HEK293 (cell line): Measurements from ENCODE around the gene KRT36.

Experiments used
- CTCF ChIA-PET: fragments of 350-600 bp; formaldehyde crosslinking; extraction: SDS; loops from one replicate; lab custom pipeline; 2021; ENCODE audit warnings: antibody characterized with exemption; lab: Yijun Ruan, JAX
- POLR2A ChIA-PET: fragments of 300-600 bp; formaldehyde crosslinking; extraction: SDS; loops from one replicate; lab custom pipeline; 2020; ENCODE audit warnings: antibody characterized with exemption, inconsistent platforms; lab: Yijun Ruan, JAX
- H3K27ac ChIP-seq: fragments of 200-500 bp; sonication (Bioruptor generic); 2 replicates; pipeline ENCODE4 v1.5.1; 2014; ENCODE audit warnings: low read depth, low read length, control low read depth, inconsistent platforms; ENCODE audit errors: extremely low read depth
- H3K36me3 ChIP-seq, 2 experiments: fragments of 200-500 bp in 1 of 2; sonication (Bioruptor generic) in 1 of 2; 1 replicate in 1 of 2; 2 replicates in 1 of 2; pipeline ENCODE4 v1.5.1; 2014 to 2017; ENCODE audit warnings: inconsistent platforms in 2 of 2, low read length in 2 of 2; ENCODE audit not compliant: control insufficient read depth in 2 of 2, insufficient read depth in 1 of 2
- H3K4me1 ChIP-seq: fragments of 200-500 bp; sonication (Bioruptor generic); 2 replicates; pipeline ENCODE4 v1.5.1; 2014; ENCODE audit warnings: mild to moderate bottlenecking, low read length, inconsistent platforms; ENCODE audit not compliant: control insufficient read depth, insufficient read depth
- H3K4me3 ChIP-seq: 2 replicates; pipeline ENCODE4 v1.5.1; 2011; ENCODE audit warnings: low read depth, mild to moderate bottlenecking, control low read depth, low read length, moderate library complexity
- H3K9me3 ChIP-seq: fragments of 200-500 bp; sonication (Bioruptor generic); 2 replicates; pipeline ENCODE4 v1.5.1; 2014; ENCODE audit warnings: low read depth, low read length, inconsistent platforms; ENCODE audit not compliant: control insufficient read depth, insufficient read depth
- BCL11A ChIP-seq: fragments of 450-650 bp; formaldehyde crosslinking; IDR thresholded peaks from 2 replicates; pipeline ENCODE4 v1.5.1; 2016; ENCODE audit warnings: low read depth, missing biosample characterization, missing genetic modification characterization
- EGR2 ChIP-seq: fragments of 450-650 bp; formaldehyde crosslinking; IDR thresholded peaks from 2 replicates; pipeline ENCODE4 v1.5.1; 2016; ENCODE audit warnings: low read depth, missing biosample characterization, missing genetic modification characterization
- KLF17 ChIP-seq: fragments of 450-650 bp; formaldehyde crosslinking; IDR thresholded peaks from 2 replicates; pipeline ENCODE4 v1.5.1; 2016; ENCODE audit warnings: missing biosample characterization, missing genetic modification characterization
- KLF7 ChIP-seq: fragments of 450-650 bp; formaldehyde crosslinking; IDR thresholded peaks from 2 replicates; pipeline ENCODE4 v1.5.1; 2016; ENCODE audit warnings: missing biosample characterization, missing genetic modification characterization, borderline replicate concordance
- KLF8 ChIP-seq: fragments of 450-650 bp; formaldehyde crosslinking; IDR thresholded peaks from 2 replicates; pipeline ENCODE4 v1.5.1; 2016; ENCODE audit warnings: missing biosample characterization, missing genetic modification characterization
- KLF9 ChIP-seq: fragments of 450-650 bp; formaldehyde crosslinking; IDR thresholded peaks from 2 replicates; pipeline ENCODE4 v1.5.1; 2016; ENCODE audit warnings: missing biosample characterization, missing genetic modification characterization, low read depth
- PRDM10 ChIP-seq: fragments of 450-650 bp; formaldehyde crosslinking; IDR thresholded peaks from 2 replicates; pipeline ENCODE4 v1.5.1; 2016; ENCODE audit warnings: missing biosample characterization, missing genetic modification characterization
- SCRT1 ChIP-seq: fragments of 450-650 bp; formaldehyde crosslinking; IDR thresholded peaks from 2 replicates; pipeline ENCODE4 v1.5.1; 2016; ENCODE audit warnings: missing biosample characterization, missing genetic modification characterization, borderline replicate concordance
- SP2 ChIP-seq: fragments of 450-650 bp; formaldehyde crosslinking; IDR thresholded peaks from 2 replicates; pipeline ENCODE4 v1.5.1; 2016; ENCODE audit warnings: missing biosample characterization, missing genetic modification characterization
- SP7 ChIP-seq: fragments of 450-650 bp; formaldehyde crosslinking; IDR thresholded peaks from 2 replicates; pipeline ENCODE4 v1.5.1; 2016; ENCODE audit warnings: missing biosample characterization, missing genetic modification characterization
- ZBTB20 ChIP-seq: fragments of 450-650 bp; formaldehyde crosslinking; IDR thresholded peaks from 2 replicates; pipeline ENCODE4 v1.5.1; 2016; ENCODE audit warnings: missing biosample characterization, missing genetic modification characterization
- ZBTB7A ChIP-seq: fragments of 450-650 bp; formaldehyde crosslinking; IDR thresholded peaks from 2 replicates; pipeline ENCODE4 v1.5.1; 2016; ENCODE audit warnings: low read depth, missing biosample characterization, missing genetic modification characterization
- ZFP41 ChIP-seq: fragments of 450-650 bp; formaldehyde crosslinking; IDR thresholded peaks from 2 replicates; pipeline ENCODE4 v1.5.1; 2016; ENCODE audit warnings: missing biosample characterization, missing genetic modification characterization, borderline replicate concordance
- ZNF132 ChIP-seq: fragments of 450-650 bp; formaldehyde crosslinking; IDR thresholded peaks from 2 replicates; pipeline ENCODE4 v1.5.1; 2017; ENCODE audit warnings: missing biosample characterization, missing genetic modification characterization, borderline replicate concordance
- ZNF24 ChIP-seq: fragments of 450-650 bp; formaldehyde crosslinking; IDR thresholded peaks from 2 replicates; pipeline ENCODE4 v1.5.1; 2016; ENCODE audit warnings: missing biosample characterization, missing genetic modification characterization
- ZNF335 ChIP-seq: fragments of 450-650 bp; formaldehyde crosslinking; conservative IDR thresholded peaks from 2 replicates; pipeline ENCODE4 v1.5.1; 2016; ENCODE audit warnings: missing biosample characterization, missing genetic modification characterization
- ZNF341 ChIP-seq: fragments of 450-650 bp; formaldehyde crosslinking; IDR thresholded peaks from 2 replicates; pipeline ENCODE4; 2016; ENCODE audit warnings: low read depth, missing biosample characterization, missing genetic modification characterization
- ZNF394 ChIP-seq: fragments of 450-650 bp; formaldehyde crosslinking; IDR thresholded peaks from 2 replicates; pipeline ENCODE4 v1.5.1; 2016; ENCODE audit warnings: missing biosample characterization, missing genetic modification characterization, mild to moderate bottlenecking, moderate library complexity, borderline replicate concordance
- ZNF544 ChIP-seq: fragments of 450-650 bp; formaldehyde crosslinking; IDR thresholded peaks from 2 replicates; pipeline ENCODE4 v1.5.0; 2017; ENCODE audit warnings: missing biosample characterization, missing genetic modification characterization
- ZNF561 ChIP-seq: fragments of 450-650 bp; IDR thresholded peaks from 2 replicates; pipeline ENCODE4 v1.5.1; 2018; ENCODE audit warnings: missing biosample characterization, missing genetic modification characterization, borderline replicate concordance
- ZNF571 ChIP-seq: fragments of 450-650 bp; formaldehyde crosslinking; IDR thresholded peaks from 2 replicates; pipeline ENCODE4 v1.5.0; 2017; ENCODE audit warnings: missing biosample characterization, missing genetic modification characterization
- ZNF600 ChIP-seq: fragments of 450-650 bp; formaldehyde crosslinking; IDR thresholded peaks from 2 replicates; pipeline ENCODE4 v1.5.1; 2016; ENCODE audit warnings: missing biosample characterization, missing genetic modification characterization
- ZNF670 ChIP-seq: fragments of 450-650 bp; formaldehyde crosslinking; IDR thresholded peaks from 2 replicates; pipeline ENCODE4 v1.5.1; 2016; ENCODE audit warnings: missing biosample characterization, missing genetic modification characterization, low read depth
- ZNF792 ChIP-seq: fragments of 450-650 bp; formaldehyde crosslinking; IDR thresholded peaks from 2 replicates; pipeline ENCODE4 v1.5.1; 2016; ENCODE audit warnings: missing biosample characterization, missing genetic modification characterization
- ZSCAN16 ChIP-seq: fragments of 450-650 bp; formaldehyde crosslinking; IDR thresholded peaks from 2 replicates; pipeline ENCODE4 v1.5.1; 2016; ENCODE audit warnings: missing biosample characterization, missing genetic modification characterization
- TF ChIP-seq, protein P1 (sequence below): fragments of 450-650 bp; formaldehyde crosslinking; IDR thresholded peaks from 2 replicates; pipeline ENCODE4 v1.5.1; 2016; ENCODE audit warnings: missing biosample characterization, missing genetic modification characterization
- TF ChIP-seq, protein P2 (sequence below): fragments of 450-650 bp; formaldehyde crosslinking; IDR thresholded peaks from 2 replicates; pipeline ENCODE4 v1.5.1; 2017; ENCODE audit warnings: missing biosample characterization, missing genetic modification characterization

KRT36 gene

DNA sequence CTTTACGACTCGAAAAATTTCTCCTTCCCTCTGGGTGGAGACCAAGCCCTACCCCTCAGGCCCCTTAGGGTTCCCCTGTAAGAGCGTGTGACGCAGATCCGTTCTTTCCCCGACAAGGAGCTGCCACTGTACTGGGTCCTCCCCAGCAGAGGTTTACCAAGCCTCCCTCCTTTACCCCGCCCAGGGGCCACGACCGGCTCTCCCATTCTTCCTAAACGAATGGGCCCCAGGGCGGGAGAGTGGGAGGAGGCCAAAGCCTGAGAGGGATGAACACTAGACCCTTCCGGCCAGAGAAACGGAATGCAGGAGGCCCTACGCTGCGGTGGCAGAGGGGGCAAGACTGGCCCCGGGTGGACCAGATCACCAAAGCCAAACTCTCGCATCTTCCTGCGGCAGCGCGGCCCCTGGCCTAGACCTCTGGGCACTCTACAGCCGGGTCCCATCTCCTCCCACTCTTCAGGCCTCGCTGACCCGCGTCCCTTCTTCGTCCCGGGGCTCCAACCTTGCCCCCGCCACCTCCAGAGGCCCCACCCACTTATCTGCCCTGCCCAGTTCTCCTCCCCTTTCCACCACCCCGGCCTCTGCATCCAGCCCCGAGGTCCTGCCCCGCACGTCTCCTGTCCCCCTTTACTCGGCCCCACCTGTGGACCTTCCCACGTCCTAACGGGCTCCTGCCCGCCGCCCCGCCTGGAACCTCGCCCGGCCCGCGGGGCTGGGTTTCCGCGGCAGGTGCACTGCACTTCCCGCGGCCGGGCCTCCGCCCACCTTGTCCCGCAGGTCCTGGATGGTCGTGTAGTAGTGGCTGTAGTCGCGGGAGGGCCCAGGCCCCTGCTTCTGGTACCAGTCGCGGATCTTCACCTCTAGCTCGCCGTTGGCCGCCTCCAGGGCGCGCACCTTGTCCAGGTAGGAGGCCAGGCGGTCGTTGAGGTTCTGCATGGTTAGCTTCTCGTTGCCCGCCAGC is 37.6 kb upstream of the KRT36 start:
- Histone ChIP-seq H3K36me3 (peaks cover 0 to 4% of the 10 kb centered on the region in 2 experiments; a peak in 2 of 3 replicates), H3K4me1 (peaks cover 14% of the 10 kb centered on the region), H3K9me3 (no peaks in the 10 kb centered on the region), H3K27ac (peak overlapping the region; percentile 77), H3K4me3 (peak overlapping the region; percentile 51)
- ChIA-PET CTCF (interaction anchor here (0.5 to 4.8 kb wide), 7 partner anchors 12 to 164 kb away, joined by 3 to 55 read pairs (median 4); no protein-coding TSS in a partner anchor), POLR2A (interaction anchor here (0.8 to 2.1 kb wide), 15 partner anchors 8 to 162 kb away, joined by 3 to 11 read pairs (median 5); partner anchors contain the start of genes EIF1, KRT13 and KRT15)
- TF ChIP-seq ZBTB20 (tag by site-specific recombination): peak; percentile 98
- peak; percentile 68; the same call in 1 of the 2 replicates for TF ChIP-seq KLF17 (tag by site-specific recombination)
- peak; percentile 33; the same call in 1 of the 2 replicates for TF ChIP-seq SP7
- TF ChIP-seq, protein P1, sequence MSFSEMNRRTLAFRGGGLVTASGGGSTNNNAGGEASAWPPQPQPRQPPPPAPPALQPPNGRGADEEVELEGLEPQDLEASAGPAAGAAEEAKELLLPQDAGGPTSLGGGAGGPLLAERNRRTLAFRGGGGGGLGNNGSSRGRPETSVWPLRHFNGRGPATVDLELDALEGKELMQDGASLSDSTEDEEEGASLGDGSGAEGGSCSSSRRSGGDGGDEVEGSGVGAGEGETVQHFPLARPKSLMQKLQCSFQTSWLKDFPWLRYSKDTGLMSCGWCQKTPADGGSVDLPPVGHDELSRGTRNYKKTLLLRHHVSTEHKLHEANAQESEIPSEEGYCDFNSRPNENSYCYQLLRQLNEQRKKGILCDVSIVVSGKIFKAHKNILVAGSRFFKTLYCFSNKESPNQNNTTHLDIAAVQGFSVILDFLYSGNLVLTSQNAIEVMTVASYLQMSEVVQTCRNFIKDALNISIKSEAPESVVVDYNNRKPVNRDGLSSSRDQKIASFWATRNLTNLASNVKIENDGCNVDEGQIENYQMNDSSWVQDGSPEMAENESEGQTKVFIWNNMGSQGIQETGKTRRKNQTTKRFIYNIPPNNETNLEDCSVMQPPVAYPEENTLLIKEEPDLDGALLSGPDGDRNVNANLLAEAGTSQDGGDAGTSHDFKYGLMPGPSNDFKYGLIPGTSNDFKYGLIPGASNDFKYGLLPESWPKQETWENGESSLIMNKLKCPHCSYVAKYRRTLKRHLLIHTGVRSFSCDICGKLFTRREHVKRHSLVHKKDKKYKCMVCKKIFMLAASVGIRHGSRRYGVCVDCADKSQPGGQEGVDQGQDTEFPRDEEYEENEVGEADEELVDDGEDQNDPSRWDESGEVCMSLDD (tag by site-specific recombination): no peak
- TF ChIP-seq KLF9 (tag by site-specific recombination): peak; percentile 93
- TF ChIP-seq ZNF335 (tag by site-specific recombination): peak; percentile 6; the same call in 1 of the 2 replicates
- TF ChIP-seq ZFP41 (tag by site-specific recombination): no peak
- peak; percentile 45; the same call in 1 of the 2 replicates for TF ChIP-seq SCRT1 (tag by site-specific recombination)
- peak; percentile 53; the same call in 1 of the 2 replicates for TF ChIP-seq ZNF600 (tag by site-specific recombination)
- no peak; the same call in 1 of the 2 replicates for TF ChIP-seq ZBTB7A
- 0 out of 2 replicates have a peak, but pooled peaks have one; percentile 35 for TF ChIP-seq ZNF792 (tag by site-specific recombination)
- TF ChIP-seq KLF8 (tag by site-specific recombination): peak; percentile 88; the same call in 1 of the 2 replicates
- TF ChIP-seq ZNF561: peak; percentile 33; the same call in 1 of the 2 replicates
- TF ChIP-seq ZNF341 (tag by site-specific recombination): no peak; the same call in 1 of the 2 replicates
- TF ChIP-seq, protein P2, sequence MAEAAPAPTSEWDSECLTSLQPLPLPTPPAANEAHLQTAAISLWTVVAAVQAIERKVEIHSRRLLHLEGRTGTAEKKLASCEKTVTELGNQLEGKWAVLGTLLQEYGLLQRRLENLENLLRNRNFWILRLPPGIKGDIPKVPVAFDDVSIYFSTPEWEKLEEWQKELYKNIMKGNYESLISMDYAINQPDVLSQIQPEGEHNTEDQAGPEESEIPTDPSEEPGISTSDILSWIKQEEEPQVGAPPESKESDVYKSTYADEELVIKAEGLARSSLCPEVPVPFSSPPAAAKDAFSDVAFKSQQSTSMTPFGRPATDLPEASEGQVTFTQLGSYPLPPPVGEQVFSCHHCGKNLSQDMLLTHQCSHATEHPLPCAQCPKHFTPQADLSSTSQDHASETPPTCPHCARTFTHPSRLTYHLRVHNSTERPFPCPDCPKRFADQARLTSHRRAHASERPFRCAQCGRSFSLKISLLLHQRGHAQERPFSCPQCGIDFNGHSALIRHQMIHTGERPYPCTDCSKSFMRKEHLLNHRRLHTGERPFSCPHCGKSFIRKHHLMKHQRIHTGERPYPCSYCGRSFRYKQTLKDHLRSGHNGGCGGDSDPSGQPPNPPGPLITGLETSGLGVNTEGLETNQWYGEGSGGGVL: no peak
- TF ChIP-seq PRDM10: peak; percentile 86
- no peak for TF ChIP-seq ZNF544 (tag by site-specific recombination)
- peak; percentile 67 for TF ChIP-seq BCL11A (tag by site-specific recombination)
- 0 out of 2 replicates have a peak, but pooled peaks have one; percentile 10 for TF ChIP-seq ZNF24
- TF ChIP-seq SP2 (tag by site-specific recombination): peak; percentile 78
- TF ChIP-seq KLF7: peak; percentile 74; the same call in 1 of the 2 replicates
- TF ChIP-seq ZSCAN16 (tag by site-specific recombination): peak; percentile 98
- no peak for TF ChIP-seq ZNF571 (tag by site-specific recombination)
- no peak for TF ChIP-seq ZNF670 (tag by site-specific recombination)
- TF ChIP-seq ZNF394 (tag by site-specific recombination): no peak
- peak; percentile 87 for TF ChIP-seq EGR2 (tag by site-specific recombination)
- no peak for TF ChIP-seq ZNF132 (tag by site-specific recombination)
